Memory B cell (primary cell): ENCODE measurements around the gene EIF4E3.

Experiments
- ATAC-seq: fragments of 150-1000 bp; cut with Tn5 transposase; 2 replicates; pipeline ENCODE4 v1.10.0; 2021; ENCODE audit warnings: low read depth, mild to moderate bottlenecking, moderate library complexity
- DNase-seq, 2 donors: peaks; one replicate each; pipeline ENCODE4 v3.0.0; 2022; ENCODE audit warnings: low spot score in 2 of 2
- H3K27ac Mint-ChIP-seq: one replicate; pipeline ENCODE4 v1.8.0; 2022; ENCODE audit warnings: mild to moderate bottlenecking, moderate library complexity, mixed read lengths
- H3K27me3 Mint-ChIP-seq: one replicate; pipeline ENCODE4 v1.8.0; 2022; ENCODE audit warnings: mixed read lengths
- H3K36me3 Mint-ChIP-seq: one replicate; pipeline ENCODE4 v1.8.0; 2022; ENCODE audit warnings: mild to moderate bottlenecking, mixed read lengths
- H3K4me1 Mint-ChIP-seq: one replicate; pipeline ENCODE4 v1.8.0; 2022; ENCODE audit warnings: mixed read lengths
- H3K4me3 Mint-ChIP-seq: one replicate; pipeline ENCODE4 v1.8.0; 2022; ENCODE audit warnings: mild to moderate bottlenecking, moderate library complexity, mixed read lengths
- H3K9me3 Mint-ChIP-seq: one replicate; pipeline ENCODE4 v1.8.0; 2022; ENCODE audit warnings: mixed read lengths

Gene EIF4E3

DNA sequence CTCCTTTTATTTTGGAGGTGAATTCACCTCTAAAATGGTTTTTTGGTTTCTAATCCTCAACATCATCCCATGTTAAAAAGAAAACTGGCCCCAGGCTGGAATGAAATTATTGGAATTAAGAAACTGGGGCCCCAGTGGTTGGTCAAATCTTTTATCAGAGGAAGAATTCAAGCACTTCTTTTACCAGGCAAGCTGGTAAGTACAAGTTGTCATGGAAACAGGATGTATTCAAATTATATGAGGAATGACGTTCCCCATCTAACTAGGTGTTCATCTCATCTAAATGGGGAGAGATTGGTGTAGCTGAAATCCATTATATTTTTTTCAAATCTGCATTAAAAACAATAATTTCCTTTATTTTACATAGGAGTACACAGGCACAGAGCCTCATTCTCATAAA, 9.7 kb upstream of the EIF4E3 start:
- DNase-seq (no peak), ATAC-seq (no peak)
- peaks cover 2% of the 10 kb centered on the region for H3K36me3 Mint-ChIP-seq
- H3K27ac Mint-ChIP-seq, result no peak overlapping the region
- peaks cover 3% of the 10 kb centered on the region for H3K9me3 Mint-ChIP-seq
- H3K4me3 Mint-ChIP-seq, result no peak overlapping the region
- H3K4me1 Mint-ChIP-seq, result peaks cover 1% of the 10 kb centered on the region
- peaks cover 10% of the 10 kb centered on the region for H3K27me3 Mint-ChIP-seq

DNA sequence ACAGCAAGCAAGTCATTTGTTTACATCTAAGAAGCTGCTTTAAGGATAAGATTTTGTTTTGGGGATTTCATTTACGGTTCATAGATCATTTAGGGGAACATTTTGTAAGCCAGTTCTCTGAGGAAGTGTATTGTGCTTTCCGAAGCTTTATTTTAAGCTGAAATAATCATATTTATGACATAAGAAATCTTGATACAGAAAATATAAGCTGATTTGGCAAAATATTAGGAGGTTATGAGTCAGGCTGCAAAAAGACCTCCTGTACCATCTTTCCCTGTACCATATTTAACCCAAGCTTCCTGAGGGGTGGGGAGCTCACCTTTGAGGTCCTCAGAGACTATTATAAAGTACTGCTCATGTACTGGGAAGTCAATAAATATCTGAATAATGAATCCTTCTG, 8.1 kb upstream of the EIF4E3 start:
- peaks cover 2% of the 10 kb centered on the region for H3K36me3 Mint-ChIP-seq
- ATAC-seq (no peak), DNase-seq (no peak)
- H3K4me1 Mint-ChIP-seq, result peaks cover 2% of the 10 kb centered on the region
- H3K4me3 Mint-ChIP-seq, result no peak overlapping the region
- H3K27ac Mint-ChIP-seq, result no peak overlapping the region
- peaks cover 3% of the 10 kb centered on the region for H3K9me3 Mint-ChIP-seq
- H3K27me3 Mint-ChIP-seq, result peaks cover 9% of the 10 kb centered on the region

DNA sequence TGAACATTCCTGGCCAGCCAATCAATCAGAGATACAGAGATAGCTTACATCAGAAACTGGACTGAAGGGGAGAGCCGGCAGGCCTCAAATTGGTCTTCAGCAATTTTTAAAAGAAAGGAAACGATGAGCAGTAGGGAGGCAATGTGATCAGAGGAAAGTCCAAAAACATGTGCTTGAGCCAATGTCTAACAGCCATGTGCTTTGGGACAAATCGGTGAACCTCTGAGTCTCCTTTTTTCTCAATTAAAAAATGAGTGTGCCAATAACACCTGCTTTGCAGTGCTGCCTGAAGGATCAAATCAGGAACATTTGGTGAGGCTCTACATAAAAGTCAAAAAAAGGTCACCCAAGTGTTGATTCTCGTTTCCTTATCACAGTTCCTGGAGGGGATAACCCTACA, 7.4 kb upstream of the EIF4E3 start:
- peaks cover 3% of the 10 kb centered on the region for H3K9me3 Mint-ChIP-seq
- H3K4me3 Mint-ChIP-seq, result no peak overlapping the region
- H3K36me3 Mint-ChIP-seq, result peaks cover 2% of the 10 kb centered on the region
- H3K4me1 Mint-ChIP-seq, result peaks cover 2% of the 10 kb centered on the region
- ATAC-seq (no peak), DNase-seq (no peak)
- no peak overlapping the region for H3K27ac Mint-ChIP-seq
- peaks cover 9% of the 10 kb centered on the region for H3K27me3 Mint-ChIP-seq

DNA sequence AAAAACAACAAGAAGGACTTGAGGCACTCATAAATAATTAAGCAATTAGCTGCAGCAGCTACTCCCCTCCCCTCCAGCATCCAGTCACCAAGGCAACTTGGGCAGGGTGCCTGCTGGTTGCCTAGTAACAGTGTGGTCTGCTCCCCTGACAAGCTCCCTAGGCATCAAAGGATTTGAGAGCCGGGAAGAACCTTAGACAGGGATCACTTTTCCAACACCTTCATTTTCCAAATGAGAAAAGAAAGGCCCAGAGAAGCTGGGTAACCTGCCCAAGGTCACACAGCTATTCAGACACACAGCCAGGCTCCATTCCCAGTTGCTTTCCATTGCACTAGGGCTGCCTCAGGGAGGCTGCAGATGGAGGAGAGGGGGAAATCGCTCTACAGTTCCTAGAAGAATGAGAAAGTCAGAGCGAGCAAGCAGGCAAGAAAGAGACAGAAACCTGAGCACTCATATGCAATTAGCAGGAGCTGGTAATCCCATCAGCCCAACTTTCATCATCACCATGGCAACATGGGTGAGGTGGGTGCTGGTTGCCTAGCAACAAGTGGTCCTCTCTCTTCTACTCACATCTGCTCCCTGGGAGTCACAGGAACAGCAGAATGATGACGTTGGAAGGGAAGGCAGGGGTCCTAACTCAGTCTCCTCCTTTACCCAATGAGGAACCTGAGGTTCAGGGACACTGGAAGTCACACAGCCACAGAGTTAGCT, 3.6 kb upstream of the EIF4E3 start:
- Mint-ChIP-seq H3K4me1 (peaks cover 14% of the 10 kb centered on the region), H3K36me3 (no peaks in the 10 kb centered on the region), H3K4me3 (no peak overlapping the region), H3K9me3 (no peaks in the 10 kb centered on the region), H3K27ac (no peak overlapping the region), H3K27me3 (peaks cover 5% of the 10 kb centered on the region)
- ATAC-seq (no peak), DNase-seq (no peak)

DNA sequence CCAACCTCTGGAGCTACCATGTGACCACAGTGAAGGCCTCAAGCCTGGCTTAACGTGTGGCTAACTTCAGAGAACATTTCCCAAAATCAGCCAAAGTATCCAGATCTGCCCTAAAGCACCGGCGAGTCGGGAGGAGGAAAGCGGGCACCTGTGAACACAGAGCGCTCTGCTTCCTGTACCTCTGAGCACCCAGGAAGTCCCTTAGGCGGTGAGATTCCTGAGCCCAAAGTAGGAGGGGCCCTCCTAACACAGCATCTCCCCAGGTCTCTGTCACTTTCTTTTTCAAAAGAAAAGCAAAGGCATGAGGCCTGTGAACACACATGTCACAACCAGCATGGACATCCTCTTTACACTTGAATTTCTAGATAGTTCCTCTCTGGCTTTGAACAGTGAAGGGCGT, 944 bp upstream of the EIF4E3 start:
- Mint-ChIP-seq H3K4me1 (peaks cover 24% of the 10 kb centered on the region), H3K27me3 (peaks cover 12% of the 10 kb centered on the region), H3K27ac (no peak overlapping the region), H3K4me3 (peak overlapping the region; percentile 70), H3K9me3 (no peaks in the 10 kb centered on the region), H3K36me3 (no peaks in the 10 kb centered on the region)
- ATAC-seq (no peak), DNase-seq (no peak)

DNA sequence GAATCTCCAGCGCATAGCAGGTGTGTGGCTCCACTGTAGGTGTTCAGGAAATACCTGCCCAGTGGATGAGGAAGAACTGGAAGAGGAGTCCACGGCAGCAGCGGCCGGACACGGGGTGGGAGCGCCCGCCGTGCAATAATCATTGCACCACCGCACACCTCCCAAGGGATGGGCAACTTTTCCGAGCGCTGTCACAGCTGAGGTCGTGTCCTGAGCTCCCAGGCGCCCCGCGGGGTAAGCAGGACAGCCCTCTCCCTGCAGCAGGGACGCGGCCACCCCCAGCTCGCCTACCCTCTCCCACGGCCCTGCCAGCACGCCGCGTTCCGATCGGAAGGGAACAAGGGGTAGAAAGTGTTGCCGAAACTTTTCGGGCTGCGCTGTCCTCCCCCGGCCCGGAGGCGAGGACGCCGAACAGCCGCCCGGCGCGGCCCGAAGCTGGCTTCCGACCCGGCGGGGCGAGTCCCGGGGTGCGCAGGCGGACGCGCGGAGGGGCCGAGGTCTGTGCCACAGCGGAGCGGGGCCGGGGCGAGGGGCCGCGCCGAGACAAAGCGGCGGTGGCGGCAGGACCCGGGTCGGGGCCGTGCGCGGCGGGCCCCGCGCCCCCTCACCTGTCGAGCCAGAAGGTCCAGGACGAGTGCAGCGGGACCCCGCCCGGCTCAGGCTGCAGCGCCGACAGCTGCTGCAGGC, 475 bp downstream of the EIF4E3 start:
- Mint-ChIP-seq H3K4me1 (peaks cover 22% of the 10 kb centered on the region), H3K36me3 (no peaks in the 10 kb centered on the region), H3K4me3 (peak overlapping the region; percentile 85), H3K27ac (peak overlapping the region; percentile 65), H3K27me3 (peaks cover 17% of the 10 kb centered on the region), H3K9me3 (no peaks in the 10 kb centered on the region)
- DNase-seq (peak; percentile 12 to 53), ATAC-seq (peak; percentile 57)

DNA sequence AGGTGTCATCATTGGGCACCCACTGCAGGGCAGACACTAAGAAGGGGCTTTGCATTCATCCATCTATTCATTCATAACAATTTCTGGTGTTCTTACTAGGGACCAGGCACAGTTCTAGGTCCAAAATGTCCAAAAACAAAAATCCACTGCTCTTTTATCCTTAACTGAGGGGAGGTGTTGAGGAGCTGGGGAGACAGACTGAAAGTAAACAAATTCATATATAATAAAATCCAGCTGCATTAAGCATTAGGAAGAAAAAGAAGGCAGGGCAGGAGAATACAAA, 1.1 kb downstream of the EIF4E3 start:
- DNase-seq (no peak), ATAC-seq (no peak)
- Mint-ChIP-seq H3K4me3 (peak overlapping the region; percentile 85), H3K36me3 (no peaks in the 10 kb centered on the region), H3K9me3 (no peaks in the 10 kb centered on the region), H3K4me1 (peaks cover 22% of the 10 kb centered on the region), H3K27me3 (peaks cover 20% of the 10 kb centered on the region), H3K27ac (peak overlapping the region; percentile 65)

DNA sequence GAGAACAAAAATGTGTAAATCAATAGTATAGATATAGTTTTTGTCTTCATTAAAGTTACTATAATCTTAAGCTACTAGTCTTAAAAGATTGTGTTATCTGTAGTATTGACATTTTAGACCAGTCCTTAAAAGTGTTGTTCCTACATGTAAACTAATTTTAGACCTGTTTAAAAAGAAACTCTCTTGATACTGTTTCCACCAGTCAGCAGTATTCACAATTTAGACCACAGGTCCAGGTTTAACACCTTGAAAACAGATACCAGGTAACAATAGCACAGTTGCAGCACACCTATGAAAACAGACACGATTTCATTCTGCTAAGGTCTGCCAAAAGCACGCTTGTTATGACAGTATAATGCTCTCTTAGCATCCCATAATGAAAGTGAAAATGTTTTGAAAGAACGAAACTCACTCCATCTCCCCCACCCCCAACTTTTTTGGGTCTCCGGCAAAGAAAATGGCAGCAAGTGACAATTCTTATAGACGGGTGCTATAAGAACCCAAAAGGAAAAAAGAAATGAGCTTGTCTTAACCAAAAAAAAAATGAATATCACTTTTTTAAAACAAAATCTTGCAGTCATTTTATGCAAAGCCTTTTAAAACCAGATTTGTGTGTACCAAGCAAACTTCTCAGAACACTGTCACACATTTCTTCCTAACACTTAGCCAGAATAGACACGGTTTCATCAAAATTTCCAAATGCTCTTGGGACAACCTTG, 1.6 kb downstream of the EIF4E3 start:
- Mint-ChIP-seq H3K36me3 (no peaks in the 10 kb centered on the region), H3K4me1 (peaks cover 22% of the 10 kb centered on the region), H3K27me3 (peaks cover 20% of the 10 kb centered on the region), H3K4me3 (peak overlapping the region; percentile 85), H3K9me3 (no peaks in the 10 kb centered on the region), H3K27ac (no peak overlapping the region)
- DNase-seq (peak in 1 of 2 donors; percentile 18), ATAC-seq (peak; percentile 51)

DNA sequence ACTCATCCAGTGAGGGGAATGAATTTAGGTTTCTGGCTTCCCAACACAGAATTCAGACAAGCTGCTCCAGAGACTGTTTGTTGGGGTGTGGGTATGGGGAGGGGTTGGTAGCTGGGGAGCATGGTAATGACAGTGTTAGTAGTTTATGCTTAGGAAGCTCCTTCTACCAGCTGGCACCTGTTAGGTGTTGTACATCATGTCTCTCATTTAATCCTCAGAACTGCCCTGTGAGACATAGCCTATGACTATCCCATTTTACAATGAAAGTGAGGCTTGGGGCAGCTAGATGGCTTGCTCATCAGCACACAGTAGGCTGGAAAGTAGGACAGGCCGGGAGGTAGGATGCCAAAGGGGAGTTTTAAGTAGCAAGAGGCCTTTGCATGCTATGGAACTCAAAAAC, 2.5 kb downstream of the EIF4E3 start:
- Mint-ChIP-seq H3K27ac (no peak overlapping the region), H3K9me3 (no peaks in the 10 kb centered on the region), H3K36me3 (no peaks in the 10 kb centered on the region), H3K4me3 (no peak overlapping the region), H3K4me1 (peaks cover 25% of the 10 kb centered on the region), H3K27me3 (peaks cover 20% of the 10 kb centered on the region)
- DNase-seq (no peak), ATAC-seq (no peak)

DNA sequence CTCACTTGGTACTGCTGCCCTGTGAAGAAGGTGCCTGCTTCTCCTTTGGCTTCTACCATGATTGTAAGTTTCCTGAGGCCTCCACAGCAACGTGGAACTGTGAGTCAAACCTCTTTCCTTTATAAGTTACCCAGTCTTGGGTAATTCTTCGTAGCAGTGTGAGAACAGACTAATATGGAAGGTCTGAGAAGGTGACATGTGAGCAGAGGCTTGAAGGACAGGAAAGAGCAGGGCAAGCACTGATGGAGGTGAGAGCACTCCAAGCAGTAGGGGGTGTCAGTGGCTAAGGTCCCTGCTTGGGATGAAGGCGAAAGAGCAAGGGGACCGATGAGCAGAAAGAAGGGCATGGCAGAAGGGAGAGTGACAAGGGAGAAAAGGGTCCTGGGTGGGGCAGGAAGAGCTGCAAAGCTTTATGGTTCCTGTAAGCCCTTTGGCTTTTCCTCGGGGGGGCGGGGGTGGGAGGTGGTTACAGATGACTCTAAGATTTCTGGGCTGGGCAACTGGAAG, 3.5 kb downstream of the EIF4E3 start:
- H3K36me3 Mint-ChIP-seq, result no peaks in the 10 kb centered on the region
- H3K4me3 Mint-ChIP-seq, result no peak overlapping the region
- peaks cover 21% of the 10 kb centered on the region for H3K27me3 Mint-ChIP-seq
- DNase-seq (no peak), ATAC-seq (no peak)
- peak overlapping the region; percentile 11 for H3K27ac Mint-ChIP-seq
- H3K4me1 Mint-ChIP-seq, result peaks cover 25% of the 10 kb centered on the region
- H3K9me3 Mint-ChIP-seq, result no peaks in the 10 kb centered on the region

DNA sequence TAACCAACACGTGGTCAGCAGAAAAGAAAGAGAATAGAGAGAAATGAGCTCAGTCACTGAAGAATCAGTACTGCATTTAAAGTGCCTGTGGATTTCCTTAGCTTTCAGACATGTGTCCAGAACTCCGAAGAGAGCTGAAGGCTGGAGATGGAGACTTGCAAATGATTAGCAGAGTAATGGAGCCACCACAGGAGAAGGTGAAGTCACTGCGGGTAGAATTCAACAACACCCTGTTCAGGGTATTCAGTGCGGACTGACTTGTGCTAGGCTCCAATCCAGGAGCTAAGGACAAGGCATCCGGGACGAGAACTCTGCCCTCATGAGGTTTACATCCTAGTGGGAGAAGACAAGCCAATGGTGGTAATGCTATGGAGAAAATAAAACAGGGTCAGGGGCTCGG, 4.2 kb downstream of the EIF4E3 start:
- Mint-ChIP-seq H3K27ac (no peak overlapping the region), H3K36me3 (no peaks in the 10 kb centered on the region), H3K4me1 (peaks cover 25% of the 10 kb centered on the region), H3K27me3 (peaks cover 21% of the 10 kb centered on the region), H3K9me3 (no peaks in the 10 kb centered on the region), H3K4me3 (no peak overlapping the region)
- DNase-seq (no peak), ATAC-seq (no peak)

DNA sequence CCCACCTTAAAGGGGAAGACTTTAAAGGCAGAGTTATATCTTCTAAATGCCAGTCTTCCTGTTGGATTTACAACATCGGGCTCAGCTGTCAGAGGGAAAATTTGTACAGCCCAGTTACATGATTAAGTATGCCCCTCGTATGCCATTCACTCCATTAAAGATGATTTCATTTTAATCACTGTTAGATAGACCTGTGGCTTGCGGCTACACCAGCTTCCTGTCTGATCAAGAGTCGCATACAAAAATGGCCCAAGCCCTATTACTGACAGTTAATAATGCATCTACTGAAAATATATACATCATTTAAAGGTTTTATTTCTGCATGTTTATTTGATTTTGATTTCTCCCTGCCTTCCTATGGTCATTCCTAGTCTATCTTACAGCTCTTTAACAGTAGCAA, 7.1 kb downstream of the EIF4E3 start:
- no peak for ATAC-seq
- no peaks in the 10 kb centered on the region for H3K9me3 Mint-ChIP-seq
- H3K36me3 Mint-ChIP-seq, result no peaks in the 10 kb centered on the region
- no peak for DNase-seq
- H3K4me3 Mint-ChIP-seq, result no peak overlapping the region
- H3K27ac Mint-ChIP-seq, result no peak overlapping the region
- peaks cover 20% of the 10 kb centered on the region for H3K27me3 Mint-ChIP-seq
- H3K4me1 Mint-ChIP-seq, result peaks cover 11% of the 10 kb centered on the region

DNA sequence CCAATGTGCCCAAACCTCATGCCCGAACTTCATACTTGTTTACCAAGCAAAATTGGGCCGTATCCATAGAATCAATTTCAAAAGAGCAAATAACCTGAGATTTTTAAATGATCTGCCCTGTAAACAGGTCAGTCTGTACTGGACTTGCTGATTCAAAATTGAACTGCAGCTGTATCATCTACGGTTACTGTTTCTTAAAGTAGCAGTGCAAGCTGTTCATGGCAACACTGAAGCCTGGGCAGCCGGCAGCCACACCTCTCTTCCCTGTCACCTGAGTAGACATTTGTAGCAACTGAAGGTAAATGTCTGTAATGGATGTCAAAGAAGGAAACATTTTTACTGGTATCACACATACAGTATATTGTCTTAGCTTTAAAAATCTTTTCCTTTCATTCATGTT, 10.6 kb downstream of the EIF4E3 start:
- no peaks in the 10 kb centered on the region for H3K36me3 Mint-ChIP-seq
- H3K27me3 Mint-ChIP-seq, result peaks cover 11% of the 10 kb centered on the region
- peaks cover 4% of the 10 kb centered on the region for H3K4me1 Mint-ChIP-seq
- H3K27ac Mint-ChIP-seq, result no peak overlapping the region
- no peak for DNase-seq
- H3K4me3 Mint-ChIP-seq, result no peak overlapping the region
- ATAC-seq, result no peak
- no peaks in the 10 kb centered on the region for H3K9me3 Mint-ChIP-seq

DNA sequence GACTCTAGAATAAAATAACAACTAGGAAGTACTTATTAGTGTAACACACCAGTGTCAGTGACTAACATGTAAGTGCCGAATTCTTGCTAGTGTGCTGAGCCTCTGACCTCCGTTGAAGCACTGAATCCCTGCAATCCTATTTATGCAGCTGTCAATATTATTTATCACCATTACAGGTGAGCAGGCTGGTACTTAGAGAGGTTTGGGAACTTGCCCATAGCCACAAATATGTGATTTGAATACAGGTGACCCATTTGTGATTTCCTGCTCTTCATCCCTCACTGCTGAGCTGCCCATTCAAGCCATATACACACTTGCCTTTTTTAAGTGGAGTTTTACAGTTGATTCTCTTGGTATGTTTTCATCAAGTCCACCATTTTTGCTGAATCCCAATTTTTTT, 12.2 kb downstream of the EIF4E3 start:
- Mint-ChIP-seq H3K9me3 (no peaks in the 10 kb centered on the region), H3K4me1 (peaks cover 2% of the 10 kb centered on the region), H3K27ac (no peak overlapping the region), H3K4me3 (no peak overlapping the region), H3K27me3 (peaks cover 6% of the 10 kb centered on the region), H3K36me3 (no peaks in the 10 kb centered on the region)
- no peak for DNase-seq
- ATAC-seq, result no peak
